GM12873 (cell line): ENCODE results near the gene LMO4.

Experiments used
- CTCF ChIP-seq: IDR thresholded peaks from 2 replicates; pipeline ENCODE4 v1.5.1; 2012; ENCODE audit warnings: low read depth, mild to moderate bottlenecking, moderate library complexity, low read length, control low read depth; ENCODE audit not compliant: insufficient read depth; ENCODE audit errors: missing control alignments

The LMO4 gene

GRCh38 chr1:87307931-87308330 is 20.7 kb upstream of the LMO4 start:
- no peak for TF ChIP-seq CTCF

DNA sequence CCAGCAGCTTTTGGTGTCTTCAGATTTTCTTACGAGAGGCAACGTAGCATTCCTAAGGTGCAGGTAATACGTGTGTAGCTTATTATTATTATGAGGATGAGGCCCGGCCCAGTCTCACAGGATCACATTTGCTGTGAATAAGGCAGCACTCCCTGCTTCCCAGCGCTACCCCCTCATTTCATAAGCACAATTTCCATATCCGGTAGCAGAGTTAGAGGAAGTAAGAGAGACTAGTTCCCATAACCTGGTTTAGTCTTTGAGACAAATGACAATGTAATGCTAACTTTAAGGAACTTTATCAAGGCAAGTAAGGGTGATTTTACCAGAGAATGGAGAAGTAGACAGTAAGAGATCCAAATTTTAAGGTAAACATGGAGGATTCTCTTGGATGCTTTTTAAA is 14.6 kb upstream of the LMO4 start:
- no peak for TF ChIP-seq CTCF

- TF ChIP-seq CTCF, result no peak
Observed at GRCh38 chr1:87318056-87318650, 10.5 kb upstream of the LMO4 start.

DNA sequence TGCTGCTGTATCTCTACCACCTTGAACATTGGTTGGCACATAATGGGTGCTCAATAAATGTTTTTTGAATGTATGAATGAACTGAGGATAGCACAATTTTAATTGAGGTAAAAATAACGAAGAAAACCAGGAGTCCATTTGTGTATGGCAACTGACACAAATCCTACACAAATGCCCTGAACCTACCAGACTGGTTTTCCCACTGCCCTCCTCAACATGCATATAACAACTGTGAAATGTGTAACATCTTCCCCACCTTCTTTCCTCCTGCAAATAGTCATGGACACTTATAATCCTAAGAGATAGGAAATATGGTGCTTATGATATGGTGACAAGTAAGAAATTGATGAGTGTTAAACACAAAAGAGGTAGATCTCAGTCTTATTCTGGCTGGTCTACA is 9.9 kb upstream of the LMO4 start:
- TF ChIP-seq CTCF, result no peak

GRCh38 chr1:87325982-87326738 is 2.5 kb upstream of the LMO4 start:
- TF ChIP-seq CTCF, result peak; percentile 78

- TF ChIP-seq CTCF, result no peak
Observed at GRCh38 chr1:87327376-87328271, 1.1 kb upstream of the LMO4 start.

DNA sequence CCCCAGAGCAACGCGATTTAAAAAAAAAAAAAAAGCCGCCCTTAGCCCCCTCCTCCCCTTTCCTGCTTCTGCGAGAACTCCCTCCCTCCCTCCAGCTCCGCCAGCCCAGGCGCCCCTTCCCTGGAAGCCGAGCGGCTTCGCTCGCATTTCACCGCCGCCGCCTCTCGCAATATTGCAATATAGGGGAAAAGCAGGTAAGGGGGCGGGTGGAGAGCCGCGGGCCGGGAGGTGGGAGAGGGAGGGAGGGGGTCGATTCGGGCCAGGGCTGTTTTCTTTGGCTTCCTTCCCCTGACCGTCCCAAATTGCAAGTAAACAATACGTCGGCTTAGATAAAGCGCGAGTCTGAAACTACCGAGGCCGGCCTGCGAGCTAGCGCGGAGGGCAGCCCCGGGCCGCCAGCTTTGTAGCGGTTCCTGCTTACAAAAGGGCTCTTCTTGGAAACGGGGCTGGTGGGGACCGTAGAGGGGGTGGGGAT is 408 bp downstream of the LMO4 start:
- TF ChIP-seq CTCF, result no peak
